DOHH2 (cell line): Measurements from ENCODE around the gene CALHM1.

Experiments used
- H3F3A ChIP-seq: fragments of 200-600 bp; sonication (generic), shearing (Covaris generic); 2 replicates; pipeline ENCODE4 v1.6.0; 2016; ENCODE audit warnings: antibody characterized with exemption, mild to moderate bottlenecking; ENCODE audit not compliant: control insufficient read depth, insufficient read depth
- H3K27ac ChIP-seq: fragments of 200-600 bp; sonication (generic); 2 replicates; pipeline ENCODE4 v1.5.1; 2014; ENCODE audit warnings: low read depth, mild to moderate bottlenecking, low read length, moderate library complexity
- H3K27me3 ChIP-seq: fragments of 200-600 bp; sonication (generic); 2 replicates; pipeline ENCODE4 v1.6.1; 2014; ENCODE audit warnings: mild to moderate bottlenecking, low read length, mixed read lengths; ENCODE audit not compliant: control insufficient read depth
- H3K36me3 ChIP-seq: fragments of 200-600 bp; sonication (generic); 2 replicates; pipeline ENCODE4 v1.6.1; 2014; ENCODE audit warnings: mild to moderate bottlenecking, low read length, moderate library complexity, mixed read lengths; ENCODE audit not compliant: control insufficient read depth
- H3K4me1 ChIP-seq: fragments of 200-600 bp; sonication (generic); 2 replicates; pipeline ENCODE4 v1.6.1; 2014; ENCODE audit warnings: mild to moderate bottlenecking, low read length, mixed read lengths; ENCODE audit not compliant: control insufficient read depth
- H3K4me2 ChIP-seq: fragments of 200-600 bp; sonication (generic); 2 replicates; pipeline ENCODE4 v1.6.0; 2014; ENCODE audit warnings: mild to moderate bottlenecking, low read length, moderate library complexity
- H3K4me3 ChIP-seq: fragments of 200-600 bp; sonication (generic); 2 replicates; pipeline ENCODE4 v1.5.1; 2014; ENCODE audit warnings: mild to moderate bottlenecking, low read length, mixed read lengths
- H3K79me2 ChIP-seq: fragments of 200-600 bp; sonication (generic); 2 replicates; pipeline ENCODE4 v1.6.1; 2014; ENCODE audit warnings: mild to moderate bottlenecking, low read length, mixed read lengths; ENCODE audit not compliant: control insufficient read depth
- H3K9me2 ChIP-seq: fragments of 200-600 bp; sonication (generic); replicated peaks from 2 replicates; pipeline ENCODE4 v1.6.1; 2014; ENCODE audit warnings: mild to moderate bottlenecking, low read length, mixed read lengths; ENCODE audit not compliant: control insufficient read depth
- H3K9me3 ChIP-seq: fragments of 200-600 bp; sonication (generic); 2 replicates; pipeline ENCODE4 v1.6.1; 2014; ENCODE audit warnings: antibody characterized with exemption, low read length, mixed read lengths; ENCODE audit not compliant: control insufficient read depth, insufficient read depth
- H4K20me1 ChIP-seq: fragments of 200-600 bp; sonication (generic); 2 replicates; pipeline ENCODE4 v1.6.0; 2014; ENCODE audit warnings: low read depth, mild to moderate bottlenecking, antibody characterized with exemption, low read length, moderate library complexity; ENCODE audit not compliant: control insufficient read depth, insufficient read depth
- CTCF ChIP-seq: fragments of 200-600 bp; sonication (generic); IDR thresholded peaks from one replicate; pipeline ENCODE4 v1.5.1; 2014; ENCODE audit warnings: antibody characterized with exemption, mild to moderate bottlenecking, low read depth, low read length; ENCODE audit not compliant: poor library complexity, severe bottlenecking
- EZH2phosphoT487 ChIP-seq: fragments of 200-600 bp; sonication (generic); IDR thresholded peaks from 2 replicates; pipeline ENCODE4 v1.6.1; 2017; ENCODE audit warnings: borderline replicate concordance, mild to moderate bottlenecking, antibody characterized with exemption, low read length, moderate library complexity, mixed read lengths

Gene CALHM1

GRCh38 chr10:103416436-103417147, 42.1 kb downstream of the CALHM1 start:
- H3K4me1 ChIP-seq = no peaks in the 10 kb centered on the region
- TF ChIP-seq EZH2phosphoT487 (no peak), CTCF (peak; percentile 72)
- no peak overlapping the region for H3K27ac ChIP-seq
- H3K27me3 ChIP-seq = no peaks in the 10 kb centered on the region
- H3K4me3 ChIP-seq = no peak overlapping the region
- no peak overlapping the region for H3K4me2 ChIP-seq
- H3K9me3 ChIP-seq = no peaks in the 10 kb centered on the region
- no peaks in the 10 kb centered on the region for H3K9me2 ChIP-seq
- H3K36me3 ChIP-seq = peaks cover 95% of the 10 kb centered on the region
- H3K79me2 ChIP-seq = no peaks in the 10 kb centered on the region; the same call in 1 of the 2 replicates
- no peaks in the 10 kb centered on the region for H4K20me1 ChIP-seq
- H3F3A ChIP-seq = no peaks in the 10 kb centered on the region

- Histone ChIP-seq H3K36me3 (peaks cover 93% of the 10 kb centered on the region), H3K4me1 (no peaks in the 10 kb centered on the region), H3K27me3 (no peaks in the 10 kb centered on the region), H3K79me2 (no peaks in the 10 kb centered on the region; the same call in 1 of the 2 replicates), H4K20me1 (no peaks in the 10 kb centered on the region), H3K9me3 (no peaks in the 10 kb centered on the region), H3F3A (no peaks in the 10 kb centered on the region), H3K9me2 (no peaks in the 10 kb centered on the region), H3K4me3 (no peak overlapping the region), H3K27ac (no peak overlapping the region), H3K4me2 (no peak overlapping the region)
- TF ChIP-seq EZH2phosphoT487 (no peak), CTCF (no peak)
Observed at GRCh38 chr10:103415581-103415980, 43.1 kb downstream of the CALHM1 start.

DNA sequence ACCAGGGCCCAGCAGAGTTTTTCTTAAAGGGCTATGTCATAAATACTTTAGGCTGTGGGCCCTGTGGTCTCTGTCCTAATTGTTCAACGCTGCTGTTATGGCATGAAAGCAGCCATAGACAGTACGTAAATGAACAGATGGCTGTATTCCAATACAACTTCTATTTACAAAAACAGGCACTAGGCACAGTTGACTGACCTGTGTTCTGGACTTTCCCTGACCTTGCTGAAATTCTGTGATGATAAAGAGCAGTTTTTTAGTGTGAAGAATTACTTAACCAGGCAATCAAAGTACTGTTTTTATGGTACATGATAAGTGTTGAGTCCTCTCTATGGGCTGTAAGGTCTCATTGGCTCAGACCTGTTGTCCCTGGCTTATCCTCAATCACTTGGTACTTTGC, 45.1 kb downstream of the CALHM1 start:
- Histone ChIP-seq H3F3A (no peaks in the 10 kb centered on the region), H3K36me3 (peaks cover 93% of the 10 kb centered on the region), H3K9me2 (no peaks in the 10 kb centered on the region), H3K27me3 (no peaks in the 10 kb centered on the region), H3K9me3 (no peaks in the 10 kb centered on the region), H3K4me2 (no peak overlapping the region), H3K27ac (no peak overlapping the region), H3K4me1 (no peaks in the 10 kb centered on the region), H3K4me3 (no peak overlapping the region), H4K20me1 (no peaks in the 10 kb centered on the region), H3K79me2 (no peaks in the 10 kb centered on the region; the same call in 1 of the 2 replicates)
- TF ChIP-seq EZH2phosphoT487 = no peak
- no peak for TF ChIP-seq CTCF
